Measurements from ENCODE around the gene IL17B. TPM values are rescaled to one million over a fixed set of nuclear protein-coding genes. Genes with fewer than 3 reads are reported as not detected.

IL17B gene
- total and polyA plus RNA-seq, 4 donors = 0.87 to 4.0 (median 2.2) TPM

- Histone ChIP-seq H3K27ac (ENCODE audit: low read depth, low read length) (peak overlapping the region; percentile 67), H3K36me3 (ENCODE audit: control insufficient read depth, insufficient read depth, low read length) (no peaks in the 10 kb centered on the region), H3K4me3 (ENCODE audit: low read depth, low read length) (no peak overlapping the region), H3K9me3 (ENCODE audit: control insufficient read depth, insufficient read depth, low read length) (no peaks in the 10 kb centered on the region), H3K4me1 (ENCODE audit: control insufficient read depth, insufficient read depth, low read length) (peaks cover 24% of the 10 kb centered on the region), H3K27me3 (ENCODE audit: control insufficient read depth, insufficient read depth, low read length) (no peaks in the 10 kb centered on the region)
- WGBS (ENCODE audit: insufficient coverage) = 78% methylated on average over 3 of the region's 5 CpGs
- peak in 1 of 6 donors; percentile 55 for DNase-seq (ENCODE audit: low read depth in 4 of 6, low spot score in 6 of 6)
These were observed 804 bp upstream of the IL17B start for GRCh38 chr5:149379818-149380374.

DNA sequence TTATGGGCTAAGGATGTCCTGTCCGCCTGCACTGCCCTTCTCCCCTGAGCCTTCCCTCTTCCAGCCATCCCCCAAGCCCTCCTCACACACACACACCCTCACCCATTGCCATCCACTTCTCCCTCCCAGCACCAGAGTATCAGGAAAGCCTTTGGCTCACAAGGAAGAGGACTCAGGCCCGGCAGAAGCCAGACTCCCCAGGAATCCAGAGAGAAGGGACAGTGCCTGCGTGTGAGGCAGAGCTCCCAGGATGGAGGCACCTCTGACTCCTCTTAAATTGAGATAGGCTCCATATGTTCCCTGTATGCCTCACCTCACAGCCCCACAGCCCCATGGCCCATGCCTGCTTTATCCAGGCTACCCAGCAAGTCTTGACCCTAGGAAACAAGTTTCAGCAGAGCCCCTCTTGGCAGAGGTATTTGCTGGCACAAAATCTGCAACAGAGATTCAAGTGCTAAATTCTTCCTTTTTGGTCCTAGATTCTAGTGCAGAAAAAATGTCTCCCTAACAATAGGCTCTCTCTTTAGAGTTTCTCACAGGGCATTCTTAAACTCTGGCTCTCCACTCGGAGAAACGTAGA is 761 bp downstream of the IL17B start:
- Histone ChIP-seq H3K9me3 (ENCODE audit: control insufficient read depth, insufficient read depth, low read length) (no peaks in the 10 kb centered on the region), H3K36me3 (ENCODE audit: control insufficient read depth, insufficient read depth, low read length) (no peaks in the 10 kb centered on the region), H3K27ac (ENCODE audit: low read depth, low read length) (peak overlapping the region; percentile 67), H3K4me1 (ENCODE audit: control insufficient read depth, insufficient read depth, low read length) (peaks cover 24% of the 10 kb centered on the region), H3K27me3 (ENCODE audit: control insufficient read depth, insufficient read depth, low read length) (no peaks in the 10 kb centered on the region), H3K4me3 (ENCODE audit: low read depth, low read length) (no peak overlapping the region)
- 71% methylated on average over 2 of the region's 5 CpGs for WGBS (ENCODE audit: insufficient coverage)
- peak in 1 of 6 donors; percentile 29 for DNase-seq (ENCODE audit: low read depth in 4 of 6, low spot score in 6 of 6)

GRCh38 chr5:149376711-149377447 is 2.2 kb downstream of the IL17B start:
- no peak overlapping the region for H3K27ac ChIP-seq (ENCODE audit: low read depth, low read length)
- no peak overlapping the region for H3K4me3 ChIP-seq (ENCODE audit: low read depth, low read length)
- WGBS (ENCODE audit: insufficient coverage) = 98% methylated on average over 7 of the region's 7 CpGs
- H3K36me3 ChIP-seq (ENCODE audit: control insufficient read depth, insufficient read depth, low read length) = no peaks in the 10 kb centered on the region
- no peaks in the 10 kb centered on the region for H3K9me3 ChIP-seq (ENCODE audit: control insufficient read depth, insufficient read depth, low read length)
- no peak for DNase-seq (ENCODE audit: low read depth in 4 of 6, low spot score in 6 of 6)
- peaks cover 21% of the 10 kb centered on the region for H3K4me1 ChIP-seq (ENCODE audit: control insufficient read depth, insufficient read depth, low read length)
- no peaks in the 10 kb centered on the region for H3K27me3 ChIP-seq (ENCODE audit: control insufficient read depth, insufficient read depth, low read length)

GRCh38 chr5:149376104-149376503 is 3.0 kb downstream of the IL17B start:
- H3K36me3 ChIP-seq (ENCODE audit: control insufficient read depth, insufficient read depth, low read length) = no peaks in the 10 kb centered on the region
- no peak overlapping the region for H3K4me3 ChIP-seq (ENCODE audit: low read depth, low read length)
- peaks cover 19% of the 10 kb centered on the region for H3K4me1 ChIP-seq (ENCODE audit: control insufficient read depth, insufficient read depth, low read length)
- no peak overlapping the region for H3K27ac ChIP-seq (ENCODE audit: low read depth, low read length)
- 92% methylated on average over 12 of the region's 12 CpGs for WGBS (ENCODE audit: insufficient coverage)
- DNase-seq (ENCODE audit: low read depth in 4 of 6, low spot score in 6 of 6) = no peak
- no peaks in the 10 kb centered on the region for H3K9me3 ChIP-seq (ENCODE audit: control insufficient read depth, insufficient read depth, low read length)
- no peaks in the 10 kb centered on the region for H3K27me3 ChIP-seq (ENCODE audit: control insufficient read depth, insufficient read depth, low read length)

GRCh38 chr5:149375434-149375833 is 3.7 kb downstream of the IL17B start:
- H3K27me3 ChIP-seq (ENCODE audit: control insufficient read depth, insufficient read depth, low read length) = no peaks in the 10 kb centered on the region
- H3K36me3 ChIP-seq (ENCODE audit: control insufficient read depth, insufficient read depth, low read length) = no peaks in the 10 kb centered on the region
- no peak overlapping the region for H3K4me3 ChIP-seq (ENCODE audit: low read depth, low read length)
- H3K4me1 ChIP-seq (ENCODE audit: control insufficient read depth, insufficient read depth, low read length) = peaks cover 18% of the 10 kb centered on the region
- DNase-seq (ENCODE audit: low read depth in 4 of 6, low spot score in 6 of 6) = no peak
- 95% methylated on average over 6 of the region's 6 CpGs for WGBS (ENCODE audit: insufficient coverage)
- no peaks in the 10 kb centered on the region for H3K9me3 ChIP-seq (ENCODE audit: control insufficient read depth, insufficient read depth, low read length)
- H3K27ac ChIP-seq (ENCODE audit: low read depth, low read length) = no peak overlapping the region

DNA sequence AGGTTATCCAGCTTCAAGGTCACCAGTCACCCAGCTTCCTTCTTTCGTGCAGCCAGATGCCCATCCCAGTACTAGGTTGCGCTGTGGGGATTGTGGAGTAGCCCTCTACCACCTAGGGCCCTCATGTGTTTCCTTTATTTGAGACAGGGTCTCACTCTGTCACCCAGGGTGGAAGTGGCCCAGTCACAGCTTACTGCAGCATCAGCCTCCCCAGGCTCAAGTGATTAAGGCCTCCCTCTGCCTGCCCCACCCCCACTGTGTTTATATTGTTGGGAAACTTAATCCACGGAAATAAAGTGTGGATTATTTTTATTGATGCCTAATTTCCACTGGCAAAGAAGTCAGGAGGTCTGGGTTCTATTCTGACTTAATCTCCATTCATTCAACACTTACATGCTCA is 4.3 kb downstream of the IL17B start:
- H3K36me3 ChIP-seq (ENCODE audit: control insufficient read depth, insufficient read depth, low read length) = no peaks in the 10 kb centered on the region
- peaks cover 18% of the 10 kb centered on the region for H3K4me1 ChIP-seq (ENCODE audit: control insufficient read depth, insufficient read depth, low read length)
- H3K27ac ChIP-seq (ENCODE audit: low read depth, low read length) = no peak overlapping the region
- H3K4me3 ChIP-seq (ENCODE audit: low read depth, low read length) = no peak overlapping the region
- H3K27me3 ChIP-seq (ENCODE audit: control insufficient read depth, insufficient read depth, low read length) = no peaks in the 10 kb centered on the region
- no CpG with 5 or more reads among the region's 3 CpGs for WGBS (ENCODE audit: insufficient coverage)
- DNase-seq (ENCODE audit: low read depth in 4 of 6, low spot score in 6 of 6) = no peak
- no peaks in the 10 kb centered on the region for H3K9me3 ChIP-seq (ENCODE audit: control insufficient read depth, insufficient read depth, low read length)

DNA sequence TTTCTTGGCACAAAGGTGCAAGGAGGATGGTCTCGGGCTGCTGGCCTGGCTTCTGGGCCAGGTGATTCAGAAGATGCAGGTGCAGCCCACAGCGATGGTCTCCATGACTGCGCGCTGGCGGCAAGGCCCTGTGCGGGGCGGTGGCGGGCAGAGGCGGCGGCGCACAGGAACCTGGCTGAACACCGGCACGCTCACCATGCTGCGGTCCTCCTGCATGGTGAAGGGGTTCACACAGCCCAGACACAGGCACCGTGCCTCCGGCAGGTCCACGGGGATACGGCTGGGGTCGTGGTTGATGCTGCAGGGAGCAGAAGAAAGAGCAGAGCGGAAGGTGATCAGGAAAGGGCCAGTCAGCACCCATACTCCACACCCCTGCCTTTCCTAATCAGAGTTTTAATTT is 4.8 kb downstream of the IL17B start:
- WGBS (ENCODE audit: insufficient coverage) = 97% methylated on average over 19 of the region's 20 CpGs
- no peaks in the 10 kb centered on the region for H3K27me3 ChIP-seq (ENCODE audit: control insufficient read depth, insufficient read depth, low read length)
- no peaks in the 10 kb centered on the region for H3K9me3 ChIP-seq (ENCODE audit: control insufficient read depth, insufficient read depth, low read length)
- no peak overlapping the region for H3K27ac ChIP-seq (ENCODE audit: low read depth, low read length)
- H3K4me3 ChIP-seq (ENCODE audit: low read depth, low read length) = no peak overlapping the region
- H3K36me3 ChIP-seq (ENCODE audit: control insufficient read depth, insufficient read depth, low read length) = no peaks in the 10 kb centered on the region
- H3K4me1 ChIP-seq (ENCODE audit: control insufficient read depth, insufficient read depth, low read length) = peaks cover 15% of the 10 kb centered on the region
- DNase-seq (ENCODE audit: low read depth in 4 of 6, low spot score in 6 of 6) = no peak

DNA sequence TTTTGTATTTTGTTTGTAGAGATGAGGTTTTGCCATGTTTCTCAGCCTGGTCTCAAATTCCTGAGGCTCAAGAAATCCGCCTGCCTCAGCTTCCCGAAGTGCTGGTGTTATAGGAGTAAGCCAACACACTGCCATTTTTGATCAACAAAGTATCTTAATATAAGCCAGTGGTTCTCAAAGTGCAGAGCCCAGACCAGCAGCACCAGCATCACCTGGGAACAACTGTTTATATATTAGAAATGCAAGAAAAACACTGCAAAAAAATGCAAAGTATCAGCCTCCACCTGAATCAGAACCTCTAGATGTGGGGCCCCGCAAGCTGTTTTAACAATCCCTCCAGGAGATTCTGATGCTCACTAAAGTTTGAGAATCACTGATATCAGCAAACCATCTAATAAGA is 6.2 kb downstream of the IL17B start:
- no CpG with 5 or more reads among the region's 3 CpGs for WGBS (ENCODE audit: insufficient coverage)
- Histone ChIP-seq H3K4me3 (ENCODE audit: low read depth, low read length) (no peak overlapping the region), H3K27me3 (ENCODE audit: control insufficient read depth, insufficient read depth, low read length) (no peaks in the 10 kb centered on the region), H3K9me3 (ENCODE audit: control insufficient read depth, insufficient read depth, low read length) (no peaks in the 10 kb centered on the region), H3K27ac (ENCODE audit: low read depth, low read length) (no peak overlapping the region), H3K4me1 (ENCODE audit: control insufficient read depth, insufficient read depth, low read length) (peaks cover 8% of the 10 kb centered on the region), H3K36me3 (ENCODE audit: control insufficient read depth, insufficient read depth, low read length) (peaks cover 5% of the 10 kb centered on the region)
- no peak for DNase-seq (ENCODE audit: low read depth in 4 of 6, low spot score in 6 of 6)

DNA sequence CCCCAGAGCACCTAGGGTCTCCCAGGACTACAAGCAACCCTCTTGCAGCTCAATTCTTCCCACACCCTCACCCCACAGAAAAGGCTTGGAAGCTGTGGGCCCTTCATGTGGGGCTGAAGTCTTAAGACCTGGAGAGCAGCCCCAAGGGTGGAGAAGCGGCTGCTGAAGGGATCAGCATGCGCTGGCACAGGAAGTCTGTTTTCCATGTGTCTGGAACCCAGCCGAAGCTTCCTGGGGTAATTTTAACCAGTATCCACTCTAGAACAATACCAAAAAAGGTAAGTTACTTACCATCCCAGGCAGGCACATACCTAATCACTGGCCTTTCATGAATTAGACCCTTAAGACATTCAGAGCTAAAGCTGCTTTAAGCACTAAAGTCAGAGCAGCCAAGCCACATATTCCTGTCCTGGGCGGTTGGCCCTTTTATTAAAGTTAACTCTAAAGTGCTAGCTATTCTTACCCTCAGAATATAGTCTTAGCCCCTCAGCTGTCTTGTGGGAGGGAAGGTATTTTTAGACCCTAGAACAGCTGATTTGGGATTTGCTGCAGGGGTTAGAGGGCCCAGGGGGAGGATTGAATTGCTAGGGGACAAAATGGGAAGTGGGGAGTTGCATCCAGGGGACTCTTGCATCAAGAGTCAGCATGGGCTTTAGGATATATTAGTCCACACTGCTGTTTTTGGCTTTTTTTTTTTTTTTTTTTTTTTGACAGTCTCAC is 6.9 kb downstream of the IL17B start:
- 78% methylated on average over 3 of the region's 4 CpGs for WGBS (ENCODE audit: insufficient coverage)
- peaks cover 7% of the 10 kb centered on the region for H3K36me3 ChIP-seq (ENCODE audit: control insufficient read depth, insufficient read depth, low read length)
- H3K9me3 ChIP-seq (ENCODE audit: control insufficient read depth, insufficient read depth, low read length) = no peaks in the 10 kb centered on the region
- H3K27me3 ChIP-seq (ENCODE audit: control insufficient read depth, insufficient read depth, low read length) = no peaks in the 10 kb centered on the region
- H3K4me3 ChIP-seq (ENCODE audit: low read depth, low read length) = no peak overlapping the region
- no peak overlapping the region for H3K27ac ChIP-seq (ENCODE audit: low read depth, low read length)
- no peak for DNase-seq (ENCODE audit: low read depth in 4 of 6, low spot score in 6 of 6)
- peaks cover 14% of the 10 kb centered on the region for H3K4me1 ChIP-seq (ENCODE audit: control insufficient read depth, insufficient read depth, low read length)
